ENCODE data around the gene ZNF398. TPM values are rescaled to one million over a fixed set of nuclear protein-coding genes. Genes with fewer than 3 reads are reported as not detected.

ZNF398 gene
- total and polyA plus RNA-seq, 9 of the 15 experiments (the other 6 are each of a cell fraction or from before 2014, with no cell fraction given): 4.0 to 18.6 (median 10.4) TPM

DNA sequence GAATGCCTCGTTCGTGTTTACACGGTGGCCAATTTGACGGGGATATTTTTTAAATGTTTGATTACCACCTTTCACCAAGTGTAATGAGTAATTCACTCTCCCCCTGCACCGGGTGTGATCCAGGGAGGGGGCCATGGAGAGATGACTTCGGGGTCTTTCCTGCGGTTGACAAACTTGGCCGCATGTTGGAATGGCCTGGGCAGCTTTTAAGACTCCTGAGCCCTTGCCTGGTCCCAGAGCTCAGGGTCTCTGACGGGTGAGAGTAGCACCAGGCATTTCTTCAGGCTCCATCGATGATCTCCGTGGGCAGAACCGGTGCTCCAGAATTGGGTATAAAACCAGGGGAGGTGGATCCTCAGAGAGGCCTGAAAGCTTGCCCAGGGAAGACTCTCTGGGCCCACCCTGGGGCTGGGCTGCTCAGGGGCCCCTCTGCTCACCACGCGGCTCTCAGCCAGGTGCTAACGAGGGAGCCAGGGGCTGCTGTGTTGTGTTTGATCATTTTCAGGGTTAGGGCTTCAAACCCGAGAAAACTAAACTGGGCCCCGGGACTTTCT is 49.0 kb downstream of the ZNF398 start (continued):
- no peak; the same call in 1 of the 2 replicates for TF ChIP-seq MYC (IDR thresholded peaks at IDR 0.05; ENCODE audit: low read depth, low read length)
- TF ChIP-seq MYC (CRISPR knock-in tag; IDR thresholded peaks at IDR 0.05; ENCODE audit: borderline replicate concordance, low read depth): peak; percentile 85; the same call in 1 of the 2 replicates
- no peak for TF ChIP-seq RFX7 (CRISPR knock-in tag; IDR thresholded peaks at IDR 0.05)
- no peak for TF ChIP-seq YBX1 (IDR thresholded peaks at IDR 0.05)
- TF ChIP-seq, protein P1, sequence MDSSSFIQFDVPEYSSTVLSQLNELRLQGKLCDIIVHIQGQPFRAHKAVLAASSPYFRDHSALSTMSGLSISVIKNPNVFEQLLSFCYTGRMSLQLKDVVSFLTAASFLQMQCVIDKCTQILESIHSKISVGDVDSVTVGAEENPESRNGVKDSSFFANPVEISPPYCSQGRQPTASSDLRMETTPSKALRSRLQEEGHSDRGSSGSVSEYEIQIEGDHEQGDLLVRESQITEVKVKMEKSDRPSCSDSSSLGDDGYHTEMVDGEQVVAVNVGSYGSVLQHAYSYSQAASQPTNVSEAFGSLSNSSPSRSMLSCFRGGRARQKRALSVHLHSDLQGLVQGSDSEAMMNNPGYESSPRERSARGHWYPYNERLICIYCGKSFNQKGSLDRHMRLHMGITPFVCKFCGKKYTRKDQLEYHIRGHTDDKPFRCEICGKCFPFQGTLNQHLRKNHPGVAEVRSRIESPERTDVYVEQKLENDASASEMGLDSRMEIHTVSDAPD (CRISPR knock-in tag; IDR thresholded peaks at IDR 0.05): no peak
- TF ChIP-seq ZNF274 (IDR thresholded peaks at IDR 0.05; ENCODE audit: borderline replicate concordance, low read depth, low read length): no peak
- TF ChIP-seq PHF21A (IDR thresholded peaks at IDR 0.05; ENCODE audit: borderline replicate concordance, low read depth): no peak
- no peak for TF ChIP-seq ZNF41 (CRISPR knock-in tag; conservative IDR thresholded peaks at IDR 0.05)
- TF ChIP-seq, protein P2, sequence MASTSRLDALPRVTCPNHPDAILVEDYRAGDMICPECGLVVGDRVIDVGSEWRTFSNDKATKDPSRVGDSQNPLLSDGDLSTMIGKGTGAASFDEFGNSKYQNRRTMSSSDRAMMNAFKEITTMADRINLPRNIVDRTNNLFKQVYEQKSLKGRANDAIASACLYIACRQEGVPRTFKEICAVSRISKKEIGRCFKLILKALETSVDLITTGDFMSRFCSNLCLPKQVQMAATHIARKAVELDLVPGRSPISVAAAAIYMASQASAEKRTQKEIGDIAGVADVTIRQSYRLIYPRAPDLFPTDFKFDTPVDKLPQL (IDR thresholded peaks at IDR 0.05; ENCODE audit: extremely low read depth, insufficient read length): no peak
- TF ChIP-seq TBP (optimal IDR thresholded peaks at IDR 0.05; ENCODE audit: low read depth, low read length): peak; percentile 42
- TF ChIP-seq ETV5 (CRISPR knock-in tag; IDR thresholded peaks at IDR 0.05; ENCODE audit: low read depth): no peak; the same call in 1 of the 2 replicates
- TF ChIP-seq SAFB2 (IDR thresholded peaks at IDR 0.05; ENCODE audit: borderline replicate concordance, low read depth, low read length, severe bottlenecking): no peak
- 0 out of 2 replicates have a peak, but pooled peaks have one; percentile 3 for TF ChIP-seq TGIF2 (CRISPR knock-in tag; IDR thresholded peaks at IDR 0.05)
- TF ChIP-seq TEAD2 (tag; IDR thresholded peaks at IDR 0.05): no peak
- TF ChIP-seq MTA2 (IDR thresholded peaks at IDR 0.05; ENCODE audit: low read depth): no peak
- TF ChIP-seq ZC3H8 (IDR thresholded peaks at IDR 0.05): no peak
- no peak for TF ChIP-seq EP300 (IDR thresholded peaks at IDR 0.05; ENCODE audit: low read length)
- TF ChIP-seq POLR2AphosphoS5 (IDR thresholded peaks at IDR 0.05; ENCODE audit: control insufficient read depth, insufficient read depth, low read depth, low read length): no peak
- TF ChIP-seq, protein P3, sequence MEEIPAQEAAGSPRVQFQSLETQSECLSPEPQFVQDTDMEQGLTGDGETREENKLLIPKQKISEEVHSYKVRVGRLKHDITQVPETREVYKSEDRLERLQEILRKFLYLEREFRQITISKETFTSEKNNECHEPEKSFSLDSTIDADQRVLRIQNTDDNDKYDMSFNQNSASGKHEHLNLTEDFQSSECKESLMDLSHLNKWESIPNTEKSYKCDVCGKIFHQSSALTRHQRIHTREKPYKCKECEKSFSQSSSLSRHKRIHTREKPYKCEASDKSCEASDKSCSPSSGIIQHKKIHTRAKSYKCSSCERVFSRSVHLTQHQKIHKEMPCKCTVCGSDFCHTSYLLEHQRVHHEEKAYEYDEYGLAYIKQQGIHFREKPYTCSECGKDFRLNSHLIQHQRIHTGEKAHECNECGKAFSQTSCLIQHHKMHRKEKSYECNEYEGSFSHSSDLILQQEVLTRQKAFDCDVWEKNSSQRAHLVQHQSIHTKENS (CRISPR knock-in tag; IDR thresholded peaks at IDR 0.05): no peak
- TF ChIP-seq, protein P4, sequence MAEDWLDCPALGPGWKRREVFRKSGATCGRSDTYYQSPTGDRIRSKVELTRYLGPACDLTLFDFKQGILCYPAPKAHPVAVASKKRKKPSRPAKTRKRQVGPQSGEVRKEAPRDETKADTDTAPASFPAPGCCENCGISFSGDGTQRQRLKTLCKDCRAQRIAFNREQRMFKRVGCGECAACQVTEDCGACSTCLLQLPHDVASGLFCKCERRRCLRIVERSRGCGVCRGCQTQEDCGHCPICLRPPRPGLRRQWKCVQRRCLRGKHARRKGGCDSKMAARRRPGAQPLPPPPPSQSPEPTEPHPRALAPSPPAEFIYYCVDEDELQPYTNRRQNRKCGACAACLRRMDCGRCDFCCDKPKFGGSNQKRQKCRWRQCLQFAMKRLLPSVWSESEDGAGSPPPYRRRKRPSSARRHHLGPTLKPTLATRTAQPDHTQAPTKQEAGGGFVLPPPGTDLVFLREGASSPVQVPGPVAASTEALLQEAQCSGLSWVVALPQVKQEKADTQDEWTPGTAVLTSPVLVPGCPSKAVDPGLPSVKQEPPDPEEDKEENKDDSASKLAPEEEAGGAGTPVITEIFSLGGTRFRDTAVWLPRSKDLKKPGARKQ (CRISPR knock-in tag; IDR thresholded peaks at IDR 0.05): no peak
- TF ChIP-seq ESRRA (IDR thresholded peaks at IDR 0.05; ENCODE audit: borderline replicate concordance, low read depth): no peak

Measured in K562 (cell line).